Amniotic stem cell (primary cell): ENCODE results near the gene TBC1D7.

ENCODE experiments used
- DNase-seq: peaks from one replicate; lab custom pipeline; 2025; lab: John Stamatoyannopoulos, UW

The TBC1D7 gene

DNA sequence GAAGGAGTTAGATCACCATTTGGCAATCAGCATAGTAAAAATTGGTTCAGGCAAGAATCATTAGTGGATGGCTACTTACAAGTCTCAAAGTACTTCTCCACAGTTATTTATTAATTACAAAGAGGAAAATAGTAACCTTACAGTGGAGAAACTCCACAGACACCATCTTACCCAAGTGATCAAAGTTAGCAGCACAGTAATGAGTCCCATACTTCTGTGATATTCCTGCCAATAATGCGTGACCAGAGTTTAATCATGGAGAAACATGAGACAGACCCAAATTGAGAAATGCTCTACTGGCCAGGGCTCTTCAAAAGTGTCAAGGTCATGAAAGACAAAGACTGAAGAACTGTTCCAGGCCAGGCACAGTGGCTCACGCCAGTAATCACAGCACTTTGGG is 9.5 kb downstream of the TBC1D7 start:
- no peak for DNase-seq

DNA sequence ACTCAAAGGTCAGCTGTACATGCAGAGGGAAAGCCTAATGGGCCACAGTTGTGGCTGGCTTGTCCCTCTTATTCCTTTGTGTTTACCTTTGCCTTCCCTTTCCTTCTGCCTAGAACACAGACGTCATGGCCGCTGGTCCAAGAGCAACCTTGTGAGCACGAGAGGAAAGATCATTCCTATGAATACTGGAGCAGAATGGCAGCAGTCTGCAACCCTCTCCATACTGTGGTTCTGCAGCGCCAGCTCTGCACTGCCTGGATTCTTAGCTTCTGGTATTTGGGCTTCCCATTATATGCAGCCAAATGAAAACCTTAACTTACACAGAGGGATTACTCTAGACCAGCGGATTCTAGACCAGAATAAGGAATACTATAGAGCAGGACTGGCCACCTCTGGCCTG is 12.4 kb downstream of the TBC1D7 start:
- DNase-seq, result no peak

DNA sequence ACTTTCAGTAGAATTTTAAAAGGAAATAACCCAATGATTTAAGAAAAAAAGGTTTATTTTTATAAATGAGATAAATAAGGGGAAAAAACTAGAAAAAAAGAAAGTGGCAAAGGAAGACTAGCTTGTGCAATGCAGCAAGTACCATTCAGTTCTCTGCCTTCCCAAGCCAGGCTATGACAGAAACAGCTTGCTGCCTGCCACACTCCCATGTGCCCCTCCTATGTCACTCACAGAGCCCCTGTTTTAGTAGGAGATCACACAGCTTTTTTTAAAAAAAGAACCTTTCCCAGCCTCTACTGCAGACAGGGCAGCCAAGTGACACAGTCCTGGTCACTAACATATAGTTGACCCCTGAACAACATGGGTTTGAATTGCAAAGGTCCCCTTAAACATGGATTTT is 13.5 kb downstream of the TBC1D7 start:
- DNase-seq, result no peak

DNA sequence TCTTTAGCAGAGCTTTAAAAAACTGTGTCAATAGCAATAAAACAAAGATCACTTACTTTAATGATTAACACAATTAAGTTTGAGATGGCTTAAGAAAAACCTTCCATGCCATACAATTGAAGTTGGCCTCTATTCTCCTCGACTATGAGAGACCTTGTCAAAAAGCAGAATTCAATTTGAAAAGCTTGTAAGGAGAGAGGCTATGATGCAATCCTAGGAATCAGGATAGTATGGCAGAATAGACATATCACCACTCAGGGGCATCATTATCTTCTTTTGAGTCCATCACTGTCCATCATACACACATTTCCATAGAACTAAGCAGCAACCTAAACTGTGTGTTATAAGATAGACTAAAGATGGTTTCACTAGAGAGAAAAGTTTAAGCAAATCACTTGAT is 17.2 kb downstream of the TBC1D7 start:
- DNase-seq, result no peak

DNA sequence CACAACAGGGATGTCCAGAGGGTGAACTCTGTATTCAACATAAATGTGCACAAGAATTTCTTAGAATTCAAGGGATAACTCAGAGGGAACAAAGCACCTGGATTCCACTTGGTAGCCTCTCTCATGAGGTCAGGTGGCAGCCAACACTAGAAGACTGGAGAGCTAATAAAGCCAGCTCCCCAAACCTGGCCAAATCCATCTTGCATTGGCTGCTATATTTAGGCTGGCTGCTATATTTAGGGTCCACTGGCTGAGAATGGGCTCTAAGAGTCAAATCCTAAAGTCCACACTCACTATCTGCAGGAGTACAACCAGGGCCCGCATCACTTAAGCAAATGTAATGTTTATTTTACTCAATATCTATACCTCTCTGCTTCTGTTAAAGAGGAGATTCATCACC is 20.0 kb downstream of the TBC1D7 start:
- DNase-seq, result no peak

DNA sequence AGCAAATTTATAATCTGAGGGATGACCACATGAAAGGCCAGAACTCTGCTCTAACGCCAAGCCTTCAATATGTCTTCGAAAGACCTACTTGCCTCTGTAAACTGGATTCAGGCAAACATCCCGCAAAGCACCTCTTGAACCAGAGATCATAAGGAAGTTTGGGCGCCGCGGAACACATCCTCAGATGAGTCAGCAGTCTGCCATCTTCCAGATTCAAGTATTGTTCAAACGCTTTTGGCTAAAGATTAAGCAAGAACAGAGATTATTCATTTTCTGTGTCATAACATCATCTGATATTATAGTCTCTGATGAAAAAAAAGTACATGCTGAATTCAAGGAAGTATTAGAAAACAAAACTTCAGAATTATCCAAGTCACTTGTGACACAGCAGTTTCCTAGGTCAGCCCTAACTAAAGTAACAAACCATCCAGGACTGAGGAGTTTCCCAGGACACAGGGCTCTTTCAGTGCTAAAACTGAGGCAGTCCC is 20.8 kb downstream of the TBC1D7 start:
- no peak for DNase-seq

DNA sequence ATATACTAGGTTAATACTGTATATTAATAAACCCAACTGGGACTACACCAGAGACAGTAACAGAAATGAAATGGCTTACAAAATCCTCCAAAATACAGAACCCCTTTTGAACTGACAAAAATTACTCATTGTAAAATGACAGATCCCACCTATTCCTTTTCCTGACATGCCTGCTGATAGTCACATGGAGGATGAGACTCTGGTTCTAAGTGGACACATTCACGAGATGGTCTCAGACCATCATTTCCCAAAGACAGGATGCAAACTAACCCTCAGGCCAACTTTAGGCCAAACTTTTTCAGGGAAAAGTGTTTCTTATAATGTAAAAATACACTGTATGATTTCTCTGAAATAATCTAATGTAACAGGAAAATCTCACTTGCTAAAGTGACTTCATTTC is 22.5 kb downstream of the TBC1D7 start:
- no peak for DNase-seq

DNA sequence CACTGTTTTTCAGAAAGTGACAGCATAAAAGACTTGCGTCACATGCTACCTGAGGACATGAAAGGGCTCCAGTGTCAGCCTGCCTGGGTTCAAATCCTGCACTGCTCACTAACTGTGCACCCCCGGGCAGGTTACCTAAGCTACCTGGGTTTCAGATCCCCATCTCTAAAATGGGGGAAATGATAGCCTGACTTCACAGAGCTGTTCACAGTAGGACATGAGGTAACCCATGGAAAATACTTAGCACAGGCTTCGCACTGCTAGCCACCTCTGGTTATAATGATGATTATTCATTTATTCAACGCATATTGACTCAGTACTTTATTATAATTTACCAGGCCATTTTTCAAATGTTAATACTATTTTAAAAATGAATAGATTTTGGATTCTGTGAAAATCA is 23.0 kb downstream of the TBC1D7 start:
- no peak for DNase-seq

DNA sequence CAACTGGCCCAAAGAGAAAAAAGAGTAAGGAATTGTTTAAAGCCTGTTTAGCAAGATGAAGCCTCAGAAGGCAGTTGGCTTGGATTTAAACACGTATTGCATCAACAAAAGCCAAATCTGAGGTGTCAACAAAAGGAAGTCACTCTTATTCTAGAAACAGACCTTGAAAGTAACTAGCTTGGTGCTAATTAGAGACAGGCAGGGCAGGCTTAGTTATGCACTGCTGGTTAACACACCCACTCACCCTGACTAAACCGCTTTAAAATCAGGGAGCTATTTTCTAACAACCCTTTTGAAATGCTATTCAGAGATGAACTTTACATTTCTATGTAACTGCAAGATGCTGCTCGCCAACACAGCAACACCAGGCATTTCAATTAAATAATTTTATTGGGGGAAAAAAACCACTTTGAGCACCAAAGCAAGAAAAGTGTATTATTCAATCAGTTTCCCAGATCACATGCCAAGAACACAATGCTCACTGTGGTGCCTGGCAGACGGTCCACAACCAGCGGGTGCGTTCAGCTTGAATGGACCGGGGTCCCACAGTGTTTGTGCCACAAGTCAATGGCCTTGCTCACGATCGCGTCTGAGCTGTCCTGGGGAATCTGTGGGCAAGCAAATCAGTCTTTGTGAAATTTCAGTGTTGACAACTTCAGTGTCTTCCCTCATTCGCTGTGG is 23.6 kb downstream of the TBC1D7 start:
- no peak for DNase-seq

DNA sequence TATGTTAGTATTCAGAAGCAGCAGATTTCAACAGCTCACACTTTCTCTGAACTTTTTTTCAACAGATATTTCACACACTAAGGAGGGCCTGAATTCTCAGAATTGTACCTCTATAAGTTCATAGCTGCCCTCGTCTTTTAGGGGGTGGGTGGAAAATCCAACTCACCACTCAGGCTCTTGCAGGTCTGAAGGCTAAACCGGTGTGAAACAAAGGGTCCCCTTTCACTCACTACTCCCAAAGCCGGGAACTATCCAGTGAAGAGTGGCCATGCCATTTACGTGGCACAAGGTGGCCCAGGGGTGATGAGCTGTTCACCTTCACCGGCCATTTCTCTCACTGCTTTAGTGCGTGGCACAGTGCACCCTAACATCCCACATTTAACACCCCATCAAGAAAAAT is 24.2 kb downstream of the TBC1D7 start:
- DNase-seq, result no peak

DNA sequence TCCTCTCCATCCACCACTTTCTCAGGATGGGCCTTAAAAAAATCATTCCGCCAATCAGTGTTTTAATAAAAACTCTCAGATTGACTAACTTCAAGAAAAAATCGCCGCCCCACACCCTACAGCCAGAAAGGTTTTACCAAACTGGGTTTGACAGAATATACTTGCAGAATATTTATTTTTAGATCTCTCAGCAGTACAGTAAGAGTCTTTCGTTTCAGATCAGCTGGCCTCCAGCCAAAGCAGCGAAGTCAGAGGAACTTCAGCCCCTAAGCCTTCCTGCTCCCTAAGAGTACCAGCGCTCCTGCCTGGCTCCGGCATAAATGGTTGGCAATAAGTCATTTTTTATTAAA is 24.7 kb downstream of the TBC1D7 start:
- no peak for DNase-seq

DNA sequence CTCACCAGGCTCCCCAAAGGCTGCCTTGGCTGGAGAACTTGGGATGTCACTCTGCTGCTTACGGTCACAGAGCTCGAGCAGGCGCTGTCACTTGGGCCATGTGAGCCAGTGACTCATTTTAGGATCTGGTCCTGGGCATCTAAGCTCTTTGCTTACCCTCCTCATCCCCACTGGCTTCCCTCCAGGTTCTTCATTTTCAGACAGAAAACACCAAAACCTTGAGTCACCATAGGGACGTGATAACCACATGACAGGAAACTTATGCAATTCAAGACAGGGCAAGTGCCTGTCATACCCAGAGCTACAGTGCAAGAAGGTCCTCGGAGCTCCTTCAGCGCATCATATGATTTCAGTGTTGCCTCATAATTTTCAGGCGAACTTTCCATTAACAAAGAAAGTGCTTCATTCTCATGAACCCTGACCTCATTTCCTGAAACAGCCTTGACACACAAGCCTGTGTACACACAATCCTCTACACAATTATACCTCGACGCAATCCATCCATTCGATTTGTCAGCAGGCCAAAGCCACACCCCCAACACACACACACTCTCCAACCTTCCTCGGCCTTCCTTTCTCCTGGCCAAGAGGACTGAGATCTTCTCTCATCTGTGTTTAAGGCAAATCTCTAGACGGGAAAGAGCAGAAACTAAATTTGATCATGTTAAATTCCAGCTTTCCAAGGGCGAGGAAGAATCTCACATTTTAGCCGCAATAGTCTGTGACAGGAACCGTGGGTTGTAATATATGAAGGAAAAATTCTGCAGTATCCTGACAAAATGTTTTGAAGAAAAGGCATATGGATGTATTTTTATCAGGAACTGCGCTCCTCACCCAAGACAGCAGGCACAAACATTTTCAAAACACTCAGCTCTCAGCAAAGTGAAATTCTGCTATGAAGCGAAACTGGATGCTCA is 25.3 kb downstream of the TBC1D7 start:
- peak; percentile 80 for DNase-seq

DNA sequence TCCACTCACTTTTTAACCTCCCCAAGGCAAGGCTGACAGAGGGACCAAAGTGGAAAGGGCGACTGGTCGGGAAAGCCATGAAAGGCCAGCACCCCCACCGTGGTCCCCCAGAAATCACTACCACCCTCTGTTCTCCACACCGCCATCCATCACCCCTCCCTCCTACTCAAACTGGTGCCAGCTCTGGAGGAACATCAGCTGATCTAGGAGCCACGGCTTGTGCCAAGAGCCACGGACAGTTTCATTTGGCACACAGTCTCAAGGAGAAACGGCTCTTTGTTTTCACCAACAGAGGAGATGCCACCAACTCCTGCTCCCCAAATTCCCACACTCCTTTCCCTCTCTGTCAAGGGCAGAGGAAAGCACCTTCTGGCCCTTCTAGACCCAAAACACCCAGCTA is 26.0 kb downstream of the TBC1D7 start:
- no peak for DNase-seq

DNA sequence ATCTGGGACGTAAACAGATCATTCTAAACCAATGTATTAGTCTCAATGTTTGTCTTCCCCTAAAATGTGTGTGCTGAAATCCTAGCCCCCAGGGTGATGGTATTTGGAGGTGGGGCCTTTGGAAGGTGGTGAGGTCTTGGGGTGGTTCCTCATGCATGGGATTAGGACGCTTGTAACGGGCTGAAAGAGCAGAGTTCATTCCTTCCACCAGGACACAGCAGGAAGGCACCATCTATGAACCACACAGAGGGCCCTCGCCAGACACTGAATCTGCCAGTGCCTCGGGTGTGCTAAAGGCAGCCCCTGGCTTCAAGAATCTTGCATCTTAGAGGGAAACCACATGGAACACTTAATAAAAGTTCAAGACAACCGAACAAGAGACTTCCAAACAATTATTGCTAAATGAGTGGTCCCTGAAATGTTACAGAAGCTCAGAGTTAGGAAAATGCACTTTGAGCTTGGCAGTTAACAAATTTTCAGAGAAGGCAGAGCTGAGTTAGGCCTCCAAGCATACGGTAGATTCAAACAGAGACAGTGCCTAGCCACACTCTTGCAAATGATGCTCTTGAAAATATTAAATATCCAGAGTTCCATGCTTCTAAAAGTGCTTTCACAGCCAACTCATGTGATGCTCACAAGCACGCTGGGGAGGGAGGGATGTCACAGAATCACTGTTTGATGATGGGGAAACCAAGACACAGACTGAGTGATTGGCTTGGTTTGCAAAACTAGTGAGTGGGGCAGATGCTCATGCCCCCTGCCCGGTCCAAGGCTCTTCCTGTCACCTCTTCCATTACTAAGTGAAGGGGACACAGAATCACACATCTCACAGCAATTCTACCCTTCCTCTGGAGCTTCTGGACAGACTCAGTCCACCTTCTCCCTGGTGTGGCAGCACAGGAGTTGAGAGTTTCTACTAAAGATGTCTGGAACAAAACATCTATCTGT is 27.4 kb downstream of the TBC1D7 start:
- no peak for DNase-seq

DNA sequence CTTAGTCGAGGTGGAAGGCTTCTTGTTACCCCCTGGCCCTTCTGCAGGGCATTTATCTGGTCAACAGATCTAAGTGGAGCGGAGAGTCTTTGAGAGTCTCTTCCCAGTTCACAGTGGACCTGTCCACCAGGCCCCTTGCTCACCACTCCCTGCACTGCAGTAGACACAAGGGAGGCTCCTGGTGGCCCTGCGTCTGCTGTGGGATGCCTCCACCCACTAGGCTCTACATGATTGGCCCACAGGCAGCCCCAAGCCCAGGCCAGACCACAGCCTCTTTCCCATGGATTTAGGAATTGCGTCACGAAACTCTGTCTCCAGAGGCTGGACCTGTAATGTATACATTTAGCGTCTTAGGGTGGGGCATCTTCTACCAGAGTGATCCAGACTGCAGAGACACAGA is 28.4 kb downstream of the TBC1D7 start:
- DNase-seq, result no peak

DNA sequence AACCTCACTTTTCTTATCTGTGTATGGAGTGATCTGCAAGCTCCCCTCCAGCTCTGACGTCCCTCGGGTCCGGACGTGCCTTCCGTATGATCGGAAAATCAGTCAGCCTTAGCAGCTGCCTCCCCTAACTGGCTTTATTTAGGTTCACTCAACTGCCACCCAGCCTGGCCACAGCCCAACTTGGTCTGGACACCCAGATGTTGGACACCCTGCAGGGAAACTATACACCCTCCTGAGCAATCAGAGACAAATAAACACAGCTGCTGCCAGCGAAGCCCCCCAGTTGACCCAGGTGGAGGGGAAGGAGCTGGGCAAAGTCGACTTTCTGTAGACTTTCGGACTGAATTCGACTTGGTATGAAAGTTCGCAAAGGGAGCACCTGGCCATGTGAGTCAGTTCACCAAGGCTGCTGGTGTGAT is 28.9 kb downstream of the TBC1D7 start:
- DNase-seq, result no peak

DNA sequence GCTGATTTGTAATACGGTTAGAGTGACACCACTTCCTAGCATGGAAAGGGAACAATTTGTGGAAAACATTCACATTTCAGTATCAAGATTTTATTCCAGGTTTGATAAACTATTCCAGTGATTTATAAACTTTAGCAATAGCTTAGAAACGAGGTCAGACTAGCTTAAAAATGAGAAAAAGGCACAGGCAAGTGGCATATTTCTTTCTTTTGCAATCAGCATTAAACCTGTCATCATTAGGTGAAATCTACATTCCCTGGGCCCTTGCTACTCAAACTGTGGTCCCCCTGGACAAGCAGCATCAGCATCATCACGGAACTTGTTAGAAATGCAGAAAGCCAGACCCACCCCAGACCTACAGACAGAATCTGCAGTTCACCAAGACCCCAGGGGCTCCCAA is 29.9 kb downstream of the TBC1D7 start:
- no peak for DNase-seq

DNA sequence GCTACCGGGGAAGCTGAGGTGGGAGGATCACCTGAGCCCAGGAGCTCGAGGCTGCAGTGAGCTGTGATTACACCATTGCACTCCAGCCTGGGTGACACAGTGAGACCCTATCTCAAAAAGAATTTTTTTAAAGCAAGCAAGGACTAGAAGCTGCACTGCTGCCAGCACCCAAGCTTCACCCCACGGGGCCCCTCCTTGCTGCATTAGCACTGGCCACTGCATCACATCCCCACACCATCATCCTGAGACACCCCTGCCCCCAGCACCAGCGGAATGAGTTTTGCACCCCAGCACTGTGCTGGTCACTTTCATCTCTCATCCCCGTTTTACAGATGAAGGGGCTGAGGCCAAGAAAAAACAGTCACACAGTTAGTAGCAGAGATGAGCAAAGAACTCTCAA is 30.9 kb downstream of the TBC1D7 start:
- DNase-seq, result no peak

DNA sequence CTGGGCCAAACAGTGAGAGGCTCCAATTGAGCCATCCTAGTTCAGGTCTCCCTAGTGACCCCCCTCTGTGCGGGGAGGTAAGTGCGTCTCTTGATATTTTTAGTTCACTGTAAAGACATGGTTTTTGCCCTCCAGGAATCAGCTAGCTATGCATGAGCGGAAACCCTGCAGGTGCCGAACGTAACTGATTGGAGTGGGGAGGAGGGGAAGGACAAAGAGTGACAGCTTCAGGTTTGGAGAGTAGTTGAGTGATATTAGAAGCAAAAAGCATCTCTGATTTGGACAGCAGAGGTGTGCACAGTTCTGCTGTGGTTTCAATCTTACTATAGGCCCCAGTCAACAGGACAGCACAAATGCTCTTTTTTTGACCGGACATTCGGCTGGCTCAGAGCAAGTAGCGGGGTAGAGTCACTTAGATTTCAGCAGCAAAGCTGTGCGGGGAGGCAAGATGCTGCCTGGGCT is 31.8 kb downstream of the TBC1D7 start:
- DNase-seq, result no peak

DNA sequence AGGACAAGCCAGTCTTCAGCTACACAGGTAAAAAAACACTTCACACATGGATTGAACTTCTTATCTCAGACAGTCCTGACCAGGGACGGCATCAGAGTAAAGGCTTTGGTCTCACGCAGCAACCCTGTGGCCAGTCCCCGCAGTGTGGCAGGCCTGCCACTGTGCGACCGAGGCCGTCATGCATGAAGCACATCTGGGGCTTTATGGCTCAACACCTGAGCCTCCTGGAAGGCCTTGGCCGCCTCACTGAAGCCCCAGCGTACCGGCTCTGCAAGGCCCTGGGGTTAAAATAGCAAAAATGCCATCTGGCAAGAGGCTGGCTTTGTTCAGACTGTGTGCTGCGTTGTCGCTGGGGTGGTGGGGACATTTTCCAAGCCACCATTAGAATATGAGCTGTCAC is 32.8 kb downstream of the TBC1D7 start:
- no peak for DNase-seq

DNA sequence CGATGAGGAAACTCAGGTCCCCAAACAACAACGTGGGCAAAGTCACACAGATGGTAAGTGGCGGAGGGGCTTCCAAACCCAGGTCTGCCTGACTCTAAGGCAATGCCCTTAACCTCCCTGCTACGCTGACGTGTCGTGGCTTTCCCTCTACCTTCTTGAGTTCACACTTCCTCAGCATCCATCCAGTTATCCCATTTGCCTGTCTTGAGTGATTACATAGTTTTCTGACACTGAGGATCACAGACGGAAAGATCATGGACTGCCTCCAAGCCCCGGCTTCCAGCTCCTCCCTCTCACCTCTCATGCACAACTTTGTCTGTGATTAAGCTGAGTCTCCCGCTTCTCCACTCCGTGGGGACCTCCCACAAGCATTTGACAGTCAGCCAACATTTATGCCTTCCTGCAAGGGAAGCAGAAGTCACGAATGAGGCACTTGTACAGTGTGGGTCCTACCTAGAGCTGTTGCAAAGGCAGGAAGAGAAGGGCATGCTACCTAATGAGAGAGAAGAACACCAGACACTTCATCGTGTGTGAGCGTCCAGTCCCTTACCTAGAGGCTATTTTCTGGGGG is 33.8 kb downstream of the TBC1D7 start:
- no peak for DNase-seq

DNA sequence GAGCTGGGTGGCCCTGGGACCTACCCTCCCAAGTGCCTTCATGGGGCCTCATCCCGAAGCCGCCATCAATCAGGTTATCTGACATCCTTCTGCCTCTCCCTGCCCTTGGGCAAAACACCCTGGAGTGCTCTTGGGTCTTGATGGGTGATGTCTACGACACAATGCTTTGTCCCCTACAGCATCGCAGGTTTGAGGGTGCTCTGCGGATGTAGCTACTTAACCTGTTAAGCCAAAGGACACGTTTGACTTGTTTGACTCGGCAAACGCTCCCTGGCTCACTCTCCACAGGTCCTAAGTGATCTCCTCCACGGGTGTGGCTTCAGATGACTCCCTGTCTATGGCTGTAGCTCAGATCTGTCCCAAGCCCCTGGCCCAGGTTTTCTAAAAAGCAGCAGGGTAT is 35.6 kb downstream of the TBC1D7 start:
- DNase-seq, result no peak
